SK-N-SH treated with all-trans-retinoic acid at 6 μM for 48 hours (cell line): ENCODE results near the gene KLHL5.

Experiments
- ATAC-seq: fragments of 200-7000 bp; cut with Tn5 transposase; 3 replicates; pipeline ENCODE4 v1.9.1; 2020; ENCODE audit warnings: mild to moderate bottlenecking, moderate library complexity
- ARNTL ChIP-seq: fragments of 450-650 bp; formaldehyde crosslinking; IDR thresholded peaks from 2 replicates; pipeline ENCODE4 v1.5.0; 2020; ENCODE audit warnings: low read depth, mild to moderate bottlenecking, moderate library complexity, borderline replicate concordance
- BACH2 ChIP-seq: fragments of 250-450 bp; sonication (Bioruptor Pico); IDR thresholded peaks from 2 replicates; pipeline ENCODE4 v1.9.0; 2021; ENCODE audit warnings: mild to moderate bottlenecking, borderline replicate concordance
- CSDC2 ChIP-seq: fragments of 250-450 bp; sonication (Bioruptor Pico); IDR thresholded peaks from 2 replicates; pipeline ENCODE4 v1.5.0; 2020; ENCODE audit warnings: mild to moderate bottlenecking, moderate library complexity
- ESRRG ChIP-seq: fragments of 250-450 bp; sonication (Bioruptor Pico); IDR thresholded peaks from 2 replicates; pipeline ENCODE4 v1.6.1; 2021; ENCODE audit warnings: mild to moderate bottlenecking
- GLIS3 ChIP-seq: fragments of 250-450 bp; sonication (Bioruptor Pico); IDR thresholded peaks from 2 replicates; pipeline ENCODE4 v1.5.0; 2020; ENCODE audit warnings: mild to moderate bottlenecking, moderate library complexity
- ISL1 ChIP-seq: fragments of 250-450 bp; sonication (Bioruptor Pico); IDR thresholded peaks from 2 replicates; pipeline ENCODE4 v2.1.2; 2022; ENCODE audit warnings: mild to moderate bottlenecking, moderate library complexity
- OSR1 ChIP-seq: fragments of 250-450 bp; sonication (Bioruptor Pico); IDR thresholded peaks from 2 replicates; pipeline ENCODE4 v1.8.0; 2022; ENCODE audit warnings: moderate library complexity, mild to moderate bottlenecking, inconsistent platforms
- PPARA ChIP-seq: fragments of 250-450 bp; sonication (Bioruptor Pico); IDR thresholded peaks from 2 replicates; pipeline ENCODE4 v1.5.0; 2020; ENCODE audit warnings: mild to moderate bottlenecking, borderline replicate concordance
- RARB ChIP-seq: fragments of 250-450 bp; sonication (Bioruptor Pico); IDR thresholded peaks from 2 replicates; pipeline ENCODE4 v1.8.0; 2021; ENCODE audit warnings: mild to moderate bottlenecking, moderate library complexity
- TCF4 ChIP-seq: fragments of 250-450 bp; sonication (Bioruptor Pico); IDR thresholded peaks from 2 replicates; pipeline ENCODE4 v1.8.0; 2021; ENCODE audit warnings: mild to moderate bottlenecking, moderate library complexity, borderline replicate concordance
- TOX ChIP-seq: fragments of 250-450 bp; sonication (Bioruptor Pico); IDR thresholded peaks from 2 replicates; pipeline ENCODE4 v1.8.0; 2021; ENCODE audit warnings: mild to moderate bottlenecking, moderate library complexity, borderline replicate concordance
- ZFP3 ChIP-seq: fragments of 250-450 bp; sonication (Bioruptor Pico); IDR thresholded peaks from 2 replicates; pipeline ENCODE4 v1.5.0; 2020; ENCODE audit warnings: mild to moderate bottlenecking, moderate library complexity
- ZFP30 ChIP-seq: fragments of 450-650 bp; formaldehyde crosslinking; IDR thresholded peaks from 2 replicates; pipeline ENCODE4 v1.5.0; 2022; ENCODE audit warnings: mild to moderate bottlenecking, moderate library complexity
- ZNF70 ChIP-seq: fragments of 450-650 bp; formaldehyde crosslinking; IDR thresholded peaks from 2 replicates; pipeline ENCODE4 v1.5.0; 2020; ENCODE audit warnings: mild to moderate bottlenecking, moderate library complexity
- ZNF8 ChIP-seq: fragments of 450-650 bp; formaldehyde crosslinking; IDR thresholded peaks from 2 replicates; pipeline ENCODE4 v1.5.0; 2020; ENCODE audit warnings: mild to moderate bottlenecking, moderate library complexity
- TF ChIP-seq, protein P1 (sequence below): fragments of 250-450 bp; sonication (Bioruptor Pico); IDR thresholded peaks from 2 replicates; pipeline ENCODE4 v1.5.1; 2021; ENCODE audit warnings: mild to moderate bottlenecking, moderate library complexity
- TF ChIP-seq, protein P2 (sequence below): fragments of 250-450 bp; sonication (Bioruptor Pico); IDR thresholded peaks from 2 replicates; pipeline ENCODE4 v1.5.0; 2020; ENCODE audit warnings: mild to moderate bottlenecking, moderate library complexity
- TF ChIP-seq, protein P3 (sequence below): fragments of 250-450 bp; sonication (Bioruptor Pico); IDR thresholded peaks from 2 replicates; pipeline ENCODE4 v1.5.1; 2020; ENCODE audit warnings: low read depth, mild to moderate bottlenecking, moderate library complexity
- TF ChIP-seq, protein P4 (sequence below): fragments of 250-450 bp; sonication (Bioruptor Pico); IDR thresholded peaks from 2 replicates; pipeline ENCODE4 v1.8.0; 2021; ENCODE audit warnings: low read depth, mild to moderate bottlenecking, moderate library complexity, borderline replicate concordance
- TF ChIP-seq, protein P5 (sequence below): fragments of 250-450 bp; sonication (Bioruptor Pico); IDR thresholded peaks from 2 replicates; pipeline ENCODE4 v1.8.0; 2020; ENCODE audit warnings: mild to moderate bottlenecking, moderate library complexity, borderline replicate concordance

KLHL5 gene

DNA sequence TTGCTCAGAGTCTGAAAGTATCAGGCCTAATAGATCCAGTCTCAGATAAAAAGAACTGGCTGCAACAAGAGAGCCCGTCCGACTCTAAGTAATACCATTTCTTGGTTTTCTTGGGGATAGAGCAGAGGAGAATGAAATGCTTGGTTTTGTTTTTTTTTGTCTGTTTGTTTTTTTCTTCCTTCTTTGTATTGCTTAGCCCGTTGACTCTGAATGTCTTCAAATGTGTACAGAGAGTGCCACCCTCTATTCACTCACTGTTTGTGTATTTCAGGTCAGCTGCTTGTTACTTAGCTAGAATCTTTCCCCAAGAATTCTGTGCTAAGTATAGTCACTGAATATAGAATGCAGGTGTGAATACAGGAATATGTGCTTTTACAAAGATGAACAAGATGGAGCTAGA, 24.1 kb upstream of the KLHL5 start:
- peak; percentile 45 for ATAC-seq
- TF ChIP-seq ZFP30 (CRISPR knock-in tag): no peak
- TF ChIP-seq, protein P1, sequence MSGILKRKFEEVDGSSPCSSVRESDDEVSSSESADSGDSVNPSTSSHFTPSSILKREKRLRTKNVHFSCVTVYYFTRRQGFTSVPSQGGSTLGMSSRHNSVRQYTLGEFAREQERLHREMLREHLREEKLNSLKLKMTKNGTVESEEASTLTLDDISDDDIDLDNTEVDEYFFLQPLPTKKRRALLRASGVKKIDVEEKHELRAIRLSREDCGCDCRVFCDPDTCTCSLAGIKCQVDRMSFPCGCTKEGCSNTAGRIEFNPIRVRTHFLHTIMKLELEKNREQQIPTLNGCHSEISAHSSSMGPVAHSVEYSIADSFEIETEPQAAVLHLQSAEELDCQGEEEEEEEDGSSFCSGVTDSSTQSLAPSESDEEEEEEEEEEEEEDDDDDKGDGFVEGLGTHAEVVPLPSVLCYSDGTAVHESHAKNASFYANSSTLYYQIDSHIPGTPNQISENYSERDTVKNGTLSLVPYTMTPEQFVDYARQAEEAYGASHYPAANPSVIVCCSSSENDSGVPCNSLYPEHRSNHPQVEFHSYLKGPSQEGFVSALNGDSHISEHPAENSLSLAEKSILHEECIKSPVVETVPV (CRISPR knock-in tag): no peak
- TF ChIP-seq ZNF70: no peak
- TF ChIP-seq ISL1 (CRISPR knock-in tag): no peak

DNA sequence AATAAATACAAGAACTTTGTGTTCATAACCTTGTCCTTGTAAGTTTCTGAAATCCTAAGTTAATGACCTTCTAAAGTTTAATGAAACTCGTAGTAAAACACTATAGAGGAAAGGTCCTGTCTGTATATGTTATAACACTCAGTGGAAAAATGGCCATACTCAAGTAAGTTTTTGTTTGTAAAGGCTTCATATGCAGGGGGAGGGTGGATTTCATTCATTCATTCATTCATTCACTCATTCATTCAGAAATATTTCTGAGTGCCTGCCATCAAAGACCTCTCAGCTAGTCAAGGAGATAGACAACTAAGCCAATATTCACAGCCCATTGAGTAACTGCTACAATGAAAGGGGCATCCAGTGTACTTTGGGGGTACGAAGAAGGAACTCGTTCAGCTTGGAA, 22.9 kb upstream of the KLHL5 start:
- TF ChIP-seq ZFP30 (CRISPR knock-in tag): no peak
- TF ChIP-seq, protein P1 (CRISPR knock-in tag): no peak
- TF ChIP-seq, protein P2, sequence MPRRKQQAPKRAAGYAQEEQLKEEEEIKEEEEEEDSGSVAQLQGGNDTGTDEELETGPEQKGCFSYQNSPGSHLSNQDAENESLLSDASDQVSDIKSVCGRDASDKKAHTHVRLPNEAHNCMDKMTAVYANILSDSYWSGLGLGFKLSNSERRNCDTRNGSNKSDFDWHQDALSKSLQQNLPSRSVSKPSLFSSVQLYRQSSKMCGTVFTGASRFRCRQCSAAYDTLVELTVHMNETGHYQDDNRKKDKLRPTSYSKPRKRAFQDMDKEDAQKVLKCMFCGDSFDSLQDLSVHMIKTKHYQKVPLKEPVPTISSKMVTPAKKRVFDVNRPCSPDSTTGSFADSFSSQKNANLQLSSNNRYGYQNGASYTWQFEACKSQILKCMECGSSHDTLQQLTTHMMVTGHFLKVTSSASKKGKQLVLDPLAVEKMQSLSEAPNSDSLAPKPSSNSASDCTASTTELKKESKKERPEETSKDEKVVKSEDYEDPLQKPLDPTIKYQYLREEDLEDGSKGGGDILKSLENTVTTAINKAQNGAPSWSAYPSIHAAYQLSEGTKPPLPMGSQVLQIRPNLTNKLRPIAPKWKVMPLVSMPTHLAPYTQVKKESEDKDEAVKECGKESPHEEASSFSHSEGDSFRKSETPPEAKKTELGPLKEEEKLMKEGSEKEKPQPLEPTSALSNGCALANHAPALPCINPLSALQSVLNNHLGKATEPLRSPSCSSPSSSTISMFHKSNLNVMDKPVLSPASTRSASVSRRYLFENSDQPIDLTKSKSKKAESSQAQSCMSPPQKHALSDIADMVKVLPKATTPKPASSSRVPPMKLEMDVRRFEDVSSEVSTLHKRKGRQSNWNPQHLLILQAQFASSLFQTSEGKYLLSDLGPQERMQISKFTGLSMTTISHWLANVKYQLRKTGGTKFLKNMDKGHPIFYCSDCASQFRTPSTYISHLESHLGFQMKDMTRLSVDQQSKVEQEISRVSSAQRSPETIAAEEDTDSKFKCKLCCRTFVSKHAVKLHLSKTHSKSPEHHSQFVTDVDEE: no peak
- no peak for TF ChIP-seq CSDC2 (CRISPR knock-in tag)
- TF ChIP-seq GLIS3 (CRISPR knock-in tag): no peak
- TF ChIP-seq RARB (CRISPR knock-in tag): no peak
- TF ChIP-seq, protein P3, sequence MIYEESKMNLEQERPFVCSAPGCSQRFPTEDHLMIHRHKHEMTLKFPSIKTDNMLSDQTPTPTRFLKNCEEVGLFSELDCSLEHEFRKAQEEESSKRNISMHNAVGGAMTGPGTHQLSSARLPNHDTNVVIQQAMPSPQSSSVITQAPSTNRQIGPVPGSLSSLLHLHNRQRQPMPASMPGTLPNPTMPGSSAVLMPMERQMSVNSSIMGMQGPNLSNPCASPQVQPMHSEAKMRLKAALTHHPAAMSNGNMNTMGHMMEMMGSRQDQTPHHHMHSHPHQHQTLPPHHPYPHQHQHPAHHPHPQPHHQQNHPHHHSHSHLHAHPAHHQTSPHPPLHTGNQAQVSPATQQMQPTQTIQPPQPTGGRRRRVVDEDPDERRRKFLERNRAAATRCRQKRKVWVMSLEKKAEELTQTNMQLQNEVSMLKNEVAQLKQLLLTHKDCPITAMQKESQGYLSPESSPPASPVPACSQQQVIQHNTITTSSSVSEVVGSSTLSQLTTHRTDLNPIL (CRISPR knock-in tag): no peak
- TF ChIP-seq, protein P4, sequence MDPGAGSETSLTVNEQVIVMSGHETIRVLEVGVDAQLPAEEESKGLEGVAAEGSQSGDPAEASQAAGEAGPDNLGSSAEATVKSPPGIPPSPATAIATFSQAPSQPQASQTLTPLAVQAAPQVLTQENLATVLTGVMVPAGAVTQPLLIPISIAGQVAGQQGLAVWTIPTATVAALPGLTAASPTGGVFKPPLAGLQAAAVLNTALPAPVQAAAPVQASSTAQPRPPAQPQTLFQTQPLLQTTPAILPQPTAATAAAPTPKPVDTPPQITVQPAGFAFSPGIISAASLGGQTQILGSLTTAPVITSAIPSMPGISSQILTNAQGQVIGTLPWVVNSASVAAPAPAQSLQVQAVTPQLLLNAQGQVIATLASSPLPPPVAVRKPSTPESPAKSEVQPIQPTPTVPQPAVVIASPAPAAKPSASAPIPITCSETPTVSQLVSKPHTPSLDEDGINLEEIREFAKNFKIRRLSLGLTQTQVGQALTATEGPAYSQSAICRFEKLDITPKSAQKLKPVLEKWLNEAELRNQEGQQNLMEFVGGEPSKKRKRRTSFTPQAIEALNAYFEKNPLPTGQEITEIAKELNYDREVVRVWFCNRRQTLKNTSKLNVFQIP (CRISPR knock-in tag): no peak
- no peak for TF ChIP-seq PPARA (CRISPR knock-in tag)
- TF ChIP-seq BACH2 (CRISPR knock-in tag): no peak
- no peak for TF ChIP-seq ZNF70
- TF ChIP-seq ESRRG (CRISPR knock-in tag): no peak
- no peak for TF ChIP-seq TOX
- no peak for TF ChIP-seq OSR1
- TF ChIP-seq, protein P5, sequence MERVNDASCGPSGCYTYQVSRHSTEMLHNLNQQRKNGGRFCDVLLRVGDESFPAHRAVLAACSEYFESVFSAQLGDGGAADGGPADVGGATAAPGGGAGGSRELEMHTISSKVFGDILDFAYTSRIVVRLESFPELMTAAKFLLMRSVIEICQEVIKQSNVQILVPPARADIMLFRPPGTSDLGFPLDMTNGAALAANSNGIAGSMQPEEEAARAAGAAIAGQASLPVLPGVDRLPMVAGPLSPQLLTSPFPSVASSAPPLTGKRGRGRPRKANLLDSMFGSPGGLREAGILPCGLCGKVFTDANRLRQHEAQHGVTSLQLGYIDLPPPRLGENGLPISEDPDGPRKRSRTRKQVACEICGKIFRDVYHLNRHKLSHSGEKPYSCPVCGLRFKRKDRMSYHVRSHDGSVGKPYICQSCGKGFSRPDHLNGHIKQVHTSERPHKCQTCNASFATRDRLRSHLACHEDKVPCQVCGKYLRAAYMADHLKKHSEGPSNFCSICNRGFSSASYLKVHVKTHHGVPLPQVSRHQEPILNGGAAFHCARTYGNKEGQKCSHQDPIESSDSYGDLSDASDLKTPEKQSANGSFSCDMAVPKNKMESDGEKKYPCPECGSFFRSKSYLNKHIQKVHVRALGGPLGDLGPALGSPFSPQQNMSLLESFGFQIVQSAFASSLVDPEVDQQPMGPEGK (CRISPR knock-in tag): no peak
- no peak for TF ChIP-seq ARNTL (CRISPR knock-in tag)
- no peak for TF ChIP-seq ISL1 (CRISPR knock-in tag)
- TF ChIP-seq ZFP3 (CRISPR knock-in tag): no peak
- TF ChIP-seq TCF4: no peak
- ATAC-seq: no peak

DNA sequence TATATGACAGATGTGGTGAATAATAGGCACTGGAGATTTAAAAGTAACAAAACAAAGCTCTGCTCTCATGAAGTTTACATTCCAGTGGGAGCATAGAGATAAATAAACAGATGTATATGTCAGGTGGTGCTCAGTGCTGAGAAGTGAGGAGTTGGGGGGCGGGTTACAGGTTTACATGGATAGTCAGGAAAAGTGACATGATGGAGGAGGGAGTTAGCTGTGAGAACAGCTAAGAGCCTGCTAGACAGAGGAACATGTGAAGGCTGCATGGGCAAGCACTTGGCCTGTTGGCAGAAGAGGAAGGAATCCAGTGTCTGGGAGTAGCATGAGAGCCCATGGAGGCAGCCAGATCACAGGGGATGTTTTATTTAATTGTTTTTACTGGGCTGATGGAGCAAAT, 19.7 kb upstream of the KLHL5 start:
- no peak for ATAC-seq
- TF ChIP-seq ZNF8 (CRISPR knock-in tag) (no peak), ARNTL (CRISPR knock-in tag) (no peak), TCF4 (no peak), ISL1 (CRISPR knock-in tag) (no peak)
- TF ChIP-seq, protein P4 (CRISPR knock-in tag): no peak
- TF ChIP-seq, protein P5 (CRISPR knock-in tag): no peak
- TF ChIP-seq, protein P2: no peak
